ENCODE data around the gene CDCA4.
"Not testable (repeated sequence)": the region's sequence is repeated elsewhere in the genome, so short reads cannot be mapped to it uniquely, and the experiment has no call there.

CDCA4 gene

DNA sequence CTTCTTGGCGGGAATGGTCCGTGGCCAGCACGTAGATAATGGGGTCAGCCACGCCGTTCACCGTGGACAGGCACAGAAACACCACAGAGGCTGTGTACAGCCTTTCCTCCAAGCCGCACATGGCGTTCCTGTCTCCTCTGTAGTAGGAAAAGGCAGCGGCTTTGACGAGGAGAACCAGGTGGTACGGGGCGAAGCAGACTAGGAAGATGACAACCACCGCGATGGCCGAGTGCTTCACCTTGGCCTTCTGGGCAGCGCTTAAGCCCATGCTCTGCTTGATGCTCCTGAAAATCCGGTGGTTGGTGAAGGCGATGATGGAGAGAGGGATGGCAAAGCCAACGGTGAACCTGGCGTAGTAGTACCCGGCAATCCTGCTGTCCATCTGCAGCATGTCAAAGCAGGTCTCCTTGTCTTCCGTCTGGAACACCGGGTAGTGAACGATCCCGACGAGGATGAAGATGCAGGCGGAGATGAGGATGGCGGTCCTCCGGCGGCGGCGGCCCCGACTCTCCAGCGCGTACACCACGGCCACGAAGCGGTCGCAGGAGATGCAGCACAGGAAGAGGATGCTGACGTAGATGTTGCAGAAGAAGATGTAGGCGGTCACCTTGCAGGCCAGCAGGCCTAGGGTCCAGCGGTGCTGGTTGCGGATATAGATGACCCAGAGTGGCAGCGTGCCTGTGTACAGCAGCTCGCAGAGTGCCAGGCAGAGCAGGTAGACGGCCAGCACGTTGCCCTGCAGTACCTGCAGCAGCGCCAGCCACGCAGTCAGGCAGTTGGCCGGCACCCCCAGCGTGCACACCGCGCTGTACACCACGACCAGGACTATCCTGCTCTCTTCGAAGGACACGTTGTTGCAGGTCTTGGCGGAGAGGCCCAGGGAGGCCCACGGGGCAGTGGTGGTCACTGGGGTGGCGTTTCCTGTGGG lies 30.6 kb upstream of the CDCA4 start:
- no peak overlapping the region for H3K4me3 Mint-ChIP-seq
- peaks cover 23% of the 10 kb centered on the region for H3K36me3 Mint-ChIP-seq
- ATAC-seq (ENCODE audit: low read depth), result no peak

DNA sequence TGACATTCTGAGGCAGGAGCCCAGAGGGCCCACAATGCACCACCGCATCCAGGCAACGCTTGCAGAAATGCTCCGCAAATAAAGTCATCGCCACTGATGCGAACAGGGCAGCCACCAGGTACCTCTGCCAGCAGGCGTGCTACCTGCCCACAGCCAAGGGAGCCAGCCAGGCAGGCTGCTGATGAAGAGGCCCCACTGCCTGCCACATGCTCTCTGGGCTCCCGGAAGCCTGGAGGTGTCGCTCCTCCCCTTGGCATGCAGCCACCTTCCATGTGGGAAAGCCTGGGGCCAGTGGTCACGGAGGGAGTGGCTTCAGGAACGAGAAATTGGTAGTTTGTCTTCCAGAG lies 29.6 kb upstream of the CDCA4 start:
- DNase-seq (ENCODE audit: low spot score in 2 of 2) (no peak), ATAC-seq (ENCODE audit: low read depth) (no peak)
- H3K27ac Mint-ChIP-seq, result no peak overlapping the region
- peaks cover 21% of the 10 kb centered on the region for H3K36me3 Mint-ChIP-seq
- peaks cover 11% of the 10 kb centered on the region for H3K4me1 Mint-ChIP-seq
- H3K9me3 Mint-ChIP-seq, result no peaks in the 10 kb centered on the region
- no peak overlapping the region for H3K4me3 Mint-ChIP-seq
- H3K27me3 Mint-ChIP-seq, result no peaks in the 10 kb centered on the region

More for the DNA sequence above, 30.6 kb upstream of the CDCA4 start:
- no peak for DNase-seq (ENCODE audit: low spot score in 2 of 2)
- no peak overlapping the region for H3K27ac Mint-ChIP-seq
- H3K4me1 Mint-ChIP-seq, result peaks cover 8% of the 10 kb centered on the region
- H3K27me3 Mint-ChIP-seq, result no peaks in the 10 kb centered on the region
- H3K9me3 Mint-ChIP-seq, result no peaks in the 10 kb centered on the region

GRCh38 chr14:105049753-105050550 lies 29.1 kb upstream of the CDCA4 start:
- Mint-ChIP-seq H3K4me1 (peaks cover 9% of the 10 kb centered on the region), H3K9me3 (no peaks in the 10 kb centered on the region), H3K4me3 (no peak overlapping the region), H3K27ac (no peak overlapping the region), H3K36me3 (peaks cover 19% of the 10 kb centered on the region), H3K27me3 (no peaks in the 10 kb centered on the region)
- ATAC-seq (ENCODE audit: low read depth) (no peak), DNase-seq (ENCODE audit: low spot score in 2 of 2) (no peak)

- Mint-ChIP-seq H3K27ac (peak overlapping the region; percentile 35), H3K36me3 (peaks cover 13% of the 10 kb centered on the region), H3K4me3 (no peak overlapping the region), H3K27me3 (peaks cover 3% of the 10 kb centered on the region), H3K4me1 (peaks cover 11% of the 10 kb centered on the region), H3K9me3 (no peaks in the 10 kb centered on the region)
- DNase-seq (ENCODE audit: low spot score in 2 of 2), result no peak
- no peak for ATAC-seq (ENCODE audit: low read depth)
Measured at GRCh38 chr14:105047283-105048016, 26.6 kb upstream of the CDCA4 start.

DNA sequence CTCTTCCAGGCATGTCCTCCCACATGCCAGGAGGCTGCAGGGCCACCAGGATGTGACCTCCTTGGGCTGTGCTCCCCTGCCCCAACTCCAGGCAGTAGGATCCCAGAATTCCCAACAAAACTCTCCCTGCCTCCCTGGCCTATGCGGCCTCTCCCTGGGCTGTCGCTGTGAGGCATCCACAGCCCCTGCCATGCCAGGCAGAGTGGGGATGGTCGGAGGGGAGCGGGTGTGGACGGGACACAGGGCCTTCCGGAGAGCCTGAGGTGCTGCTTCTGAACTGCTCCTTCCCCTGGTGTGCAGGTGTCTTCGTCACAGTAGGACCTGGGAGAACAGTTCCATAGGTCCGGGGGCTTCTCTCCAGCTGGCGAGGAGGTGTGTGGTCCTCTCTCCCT lies 26.0 kb upstream of the CDCA4 start:
- peak overlapping the region; percentile 35 for H3K27ac Mint-ChIP-seq
- DNase-seq (ENCODE audit: low spot score in 2 of 2), result no peak

GRCh38 chr14:105045710-105046326 lies 24.9 kb upstream of the CDCA4 start:
- peak; percentile 94 for ATAC-seq (ENCODE audit: low read depth)
- H3K36me3 Mint-ChIP-seq, result peaks cover under 1% of the 10 kb centered on the region
- no peak overlapping the region for H3K4me3 Mint-ChIP-seq
- H3K9me3 Mint-ChIP-seq, result no peaks in the 10 kb centered on the region
- H3K27me3 Mint-ChIP-seq, result peaks cover 3% of the 10 kb centered on the region
- H3K4me1 Mint-ChIP-seq, result peaks cover 7% of the 10 kb centered on the region
- DNase-seq (ENCODE audit: low spot score in 2 of 2), result peak; percentile 96 to 98
- no peak overlapping the region for H3K27ac Mint-ChIP-seq

More for the DNA sequence above, 26.0 kb upstream of the CDCA4 start:
- H3K4me1 Mint-ChIP-seq, result peaks cover 11% of the 10 kb centered on the region
- ATAC-seq (ENCODE audit: low read depth), result no peak
- no peak overlapping the region for H3K4me3 Mint-ChIP-seq
- H3K27me3 Mint-ChIP-seq, result peaks cover 3% of the 10 kb centered on the region
- H3K36me3 Mint-ChIP-seq, result peaks cover 11% of the 10 kb centered on the region
- no peaks in the 10 kb centered on the region for H3K9me3 Mint-ChIP-seq

DNA sequence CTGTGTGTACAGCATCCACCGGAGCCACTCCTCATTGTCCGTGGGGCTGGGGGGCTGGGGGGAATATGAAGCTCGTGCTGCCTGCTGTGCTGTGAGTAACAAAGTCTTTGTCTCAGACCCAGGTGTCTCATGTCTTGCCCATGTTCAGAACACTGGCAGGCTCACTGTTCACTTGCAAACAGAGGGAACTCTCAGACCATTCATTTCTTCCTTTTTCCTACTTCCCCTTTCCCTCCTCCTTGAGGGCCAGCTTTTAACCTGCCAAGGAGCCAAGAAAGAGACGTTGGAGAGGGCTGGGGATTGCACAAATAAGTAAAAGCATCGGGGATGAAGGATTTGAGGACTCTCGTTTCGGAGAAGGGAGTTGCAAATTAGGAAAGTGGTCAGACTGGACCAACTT lies 22.8 kb upstream of the CDCA4 start:
- ATAC-seq (ENCODE audit: low read depth) (no peak), DNase-seq (ENCODE audit: low spot score in 2 of 2) (no peak)
- no peak overlapping the region for H3K4me3 Mint-ChIP-seq
- H3K4me1 Mint-ChIP-seq, result peaks cover 7% of the 10 kb centered on the region
- peaks cover 3% of the 10 kb centered on the region for H3K27me3 Mint-ChIP-seq
- H3K9me3 Mint-ChIP-seq, result no peaks in the 10 kb centered on the region
- no peaks in the 10 kb centered on the region for H3K36me3 Mint-ChIP-seq
- no peak overlapping the region for H3K27ac Mint-ChIP-seq

GRCh38 chr14:105042813-105043212 lies 21.9 kb upstream of the CDCA4 start:
- Mint-ChIP-seq H3K36me3 (no peaks in the 10 kb centered on the region), H3K4me1 (peaks cover 7% of the 10 kb centered on the region), H3K27me3 (peaks cover 3% of the 10 kb centered on the region), H3K27ac (no peak overlapping the region), H3K9me3 (no peaks in the 10 kb centered on the region), H3K4me3 (no peak overlapping the region)
- ATAC-seq (ENCODE audit: low read depth) (no peak), DNase-seq (ENCODE audit: low spot score in 2 of 2) (no peak)

- peaks cover 7% of the 10 kb centered on the region for H3K4me1 Mint-ChIP-seq
- H3K36me3 Mint-ChIP-seq, result no peaks in the 10 kb centered on the region
- peaks cover 3% of the 10 kb centered on the region for H3K27me3 Mint-ChIP-seq
- H3K27ac Mint-ChIP-seq, result no peak overlapping the region
- no peak for ATAC-seq (ENCODE audit: low read depth)
- no peak overlapping the region for H3K4me3 Mint-ChIP-seq
- no peak for DNase-seq (ENCODE audit: low spot score in 2 of 2)
- no peaks in the 10 kb centered on the region for H3K9me3 Mint-ChIP-seq
Measured at GRCh38 chr14:105041841-105042765, 21.2 kb upstream of the CDCA4 start.

- DNase-seq (ENCODE audit: low spot score in 2 of 2), result no peak
- Mint-ChIP-seq H3K27ac (no peak overlapping the region), H3K4me3 (no peak overlapping the region), H3K36me3 (no peaks in the 10 kb centered on the region), H3K27me3 (peaks cover 3% of the 10 kb centered on the region), H3K4me1 (peaks cover under 1% of the 10 kb centered on the region), H3K9me3 (no peaks in the 10 kb centered on the region)
- ATAC-seq (ENCODE audit: low read depth), result no peak
Measured at GRCh38 chr14:105039458-105040205, 18.7 kb upstream of the CDCA4 start.

- not testable (repeated sequence) for H3K27ac Mint-ChIP-seq; H3K36me3 Mint-ChIP-seq; H3K4me1 Mint-ChIP-seq; ATAC-seq (ENCODE audit: low read depth); H3K4me3 Mint-ChIP-seq; DNase-seq (ENCODE audit: low spot score in 2 of 2); H3K9me3 Mint-ChIP-seq; H3K27me3 Mint-ChIP-seq
Measured at GRCh38 chr14:105035616-105036015, 14.7 kb upstream of the CDCA4 start.

GRCh38 chr14:105034315-105035039 lies 13.6 kb upstream of the CDCA4 start:
- H3K4me3 Mint-ChIP-seq, result no peak overlapping the region
- peaks cover 2% of the 10 kb centered on the region for H3K36me3 Mint-ChIP-seq
- peaks cover 3% of the 10 kb centered on the region for H3K4me1 Mint-ChIP-seq
- H3K9me3 Mint-ChIP-seq, result no peaks in the 10 kb centered on the region
- DNase-seq (ENCODE audit: low spot score in 2 of 2), result no peak
- no peak overlapping the region for H3K27ac Mint-ChIP-seq
- no peak for ATAC-seq (ENCODE audit: low read depth)
- H3K27me3 Mint-ChIP-seq, result no peaks in the 10 kb centered on the region
